Ishikawa (cell line): Measurements from ENCODE around the gene NGB.

Source experiments
- CEBPB ChIP-seq: IDR thresholded peaks from 2 replicates; pipeline ENCODE4 v1.6.1; 2012
- CREB1 ChIP-seq: IDR thresholded peaks from 2 replicates; pipeline ENCODE4 v1.6.1; 2012; ENCODE audit warnings: low read depth
- EGR1 ChIP-seq: IDR thresholded peaks from 2 replicates; pipeline ENCODE4 v1.6.1; 2012
- EP300 ChIP-seq: IDR thresholded peaks from 2 replicates; pipeline ENCODE4 v1.6.1; 2012; ENCODE audit warnings: borderline replicate concordance
- FOXM1 ChIP-seq: IDR thresholded peaks from 2 replicates; pipeline ENCODE4 v1.6.1; 2012; ENCODE audit warnings: low read depth, borderline replicate concordance
- NFIC ChIP-seq: IDR thresholded peaks from 2 replicates; pipeline ENCODE4 v1.6.1; 2012
- RAD21 ChIP-seq: IDR thresholded peaks from 2 replicates; pipeline ENCODE4 v1.6.1; 2012; ENCODE audit warnings: low read depth
- TAF1 ChIP-seq: IDR thresholded peaks from 2 replicates; pipeline ENCODE4 v1.6.1; 2012; ENCODE audit warnings: low read depth, mild to moderate bottlenecking
- TCF12 ChIP-seq: IDR thresholded peaks from 2 replicates; pipeline ENCODE4 v1.6.1; 2012; ENCODE audit warnings: low read depth
- TEAD4 ChIP-seq: IDR thresholded peaks from 2 replicates; pipeline ENCODE4 v1.6.1; 2012
- YY1 ChIP-seq: IDR thresholded peaks from 2 replicates; pipeline ENCODE4 v1.6.1; 2012; ENCODE audit warnings: low read depth
- ZBTB7A ChIP-seq: IDR thresholded peaks from 2 replicates; pipeline ENCODE4 v1.6.1; 2012; ENCODE audit warnings: low read depth
- TF ChIP-seq, protein P1 (sequence below): IDR thresholded peaks from 2 replicates; pipeline ENCODE4 v1.6.1; 2012
- TF ChIP-seq, protein P2 (sequence below): IDR thresholded peaks from 2 replicates; pipeline ENCODE4 v1.6.1; 2012
- TF ChIP-seq, protein P3 (sequence below): IDR thresholded peaks from 2 replicates; pipeline ENCODE4 v1.6.1; 2012; ENCODE audit warnings: low read depth, mild to moderate bottlenecking

Gene NGB, protein sequence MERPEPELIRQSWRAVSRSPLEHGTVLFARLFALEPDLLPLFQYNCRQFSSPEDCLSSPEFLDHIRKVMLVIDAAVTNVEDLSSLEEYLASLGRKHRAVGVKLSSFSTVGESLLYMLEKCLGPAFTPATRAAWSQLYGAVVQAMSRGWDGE

DNA sequence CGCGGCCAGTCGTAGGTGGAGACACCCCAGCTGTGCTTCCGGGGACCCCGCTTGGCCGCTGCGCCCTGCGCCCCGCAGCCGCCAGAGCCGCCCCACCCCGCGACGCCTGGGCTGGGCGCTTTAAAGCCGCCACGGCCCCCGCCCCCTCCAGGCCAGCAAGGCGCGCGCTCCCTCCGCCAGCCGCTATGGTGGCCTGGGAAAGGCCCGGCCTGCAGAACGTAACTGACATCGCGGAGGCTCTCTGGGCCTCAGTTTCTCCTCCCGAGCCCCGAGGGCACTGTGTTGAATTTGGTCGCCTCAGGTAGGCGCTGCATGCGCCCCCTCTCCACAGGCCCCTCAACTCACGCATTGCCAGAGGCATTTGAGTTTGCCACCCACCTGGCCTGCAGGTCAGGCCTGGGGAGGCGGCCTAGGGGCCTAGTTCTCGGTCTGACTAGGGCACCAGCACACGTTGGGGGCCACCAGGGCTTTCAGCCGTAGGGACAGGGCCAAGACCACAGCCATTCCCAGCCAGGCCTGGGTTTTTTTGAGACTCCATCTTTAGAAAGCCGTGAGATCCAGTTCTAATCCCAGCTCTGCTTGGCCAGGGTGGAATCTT lies at the start of gene NGB:
Gene NGB, minus strand, starts transcription at position 94 of the 598 bp plus-strand sequence. CDS start 269 bp downstream, outside the sequence.
- TF ChIP-seq EP300 (no peak), CREB1 (no peak), NFIC (no peak), FOXM1 (no peak), TAF1 (no peak), RAD21 (no peak)
- TF ChIP-seq, protein P1, sequence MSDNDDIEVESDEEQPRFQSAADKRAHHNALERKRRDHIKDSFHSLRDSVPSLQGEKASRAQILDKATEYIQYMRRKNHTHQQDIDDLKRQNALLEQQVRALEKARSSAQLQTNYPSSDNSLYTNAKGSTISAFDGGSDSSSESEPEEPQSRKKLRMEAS = no peak
- TF ChIP-seq, protein P2, sequence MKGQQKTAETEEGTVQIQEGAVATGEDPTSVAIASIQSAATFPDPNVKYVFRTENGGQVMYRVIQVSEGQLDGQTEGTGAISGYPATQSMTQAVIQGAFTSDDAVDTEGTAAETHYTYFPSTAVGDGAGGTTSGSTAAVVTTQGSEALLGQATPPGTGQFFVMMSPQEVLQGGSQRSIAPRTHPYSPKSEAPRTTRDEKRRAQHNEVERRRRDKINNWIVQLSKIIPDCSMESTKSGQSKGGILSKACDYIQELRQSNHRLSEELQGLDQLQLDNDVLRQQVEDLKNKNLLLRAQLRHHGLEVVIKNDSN = no peak

DNA sequence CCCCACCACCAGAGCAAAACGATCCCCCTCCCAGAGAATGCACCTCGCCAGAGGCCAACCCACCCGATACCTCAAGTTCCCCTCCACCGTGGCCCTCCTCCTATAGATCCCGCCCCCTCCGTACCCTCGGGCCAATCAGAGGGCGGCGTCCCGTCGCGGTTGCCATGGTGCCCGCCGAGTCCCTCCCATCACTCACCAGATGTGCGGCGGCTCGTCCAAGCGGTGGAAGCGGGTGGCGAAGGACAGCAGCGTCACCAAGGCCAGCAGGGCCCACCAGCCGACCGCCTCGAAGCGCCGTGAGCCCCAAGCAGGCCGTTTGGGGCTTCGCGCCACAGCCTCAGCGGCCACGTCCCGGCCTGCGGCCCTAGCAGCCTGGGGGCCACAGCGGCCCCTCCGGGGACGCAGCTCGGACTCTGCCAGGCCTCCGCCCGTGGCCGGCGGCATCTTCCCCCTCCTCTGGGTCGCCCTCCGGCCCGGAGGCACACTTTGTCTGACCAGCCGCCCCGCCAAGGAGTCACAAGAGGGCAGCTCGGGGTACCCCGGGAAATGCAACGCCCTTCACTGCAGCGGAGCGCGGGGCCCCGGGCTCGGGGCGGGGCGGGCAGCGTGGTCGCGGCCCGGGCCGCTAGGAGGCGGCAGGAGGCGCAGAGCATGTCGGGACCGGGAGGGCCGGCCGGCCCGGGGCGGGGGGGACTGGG lies 49.4 kb upstream of the NGB start, which contains the start of gene POMT2:
Gene POMT2, minus strand, starts transcription at position 646 of the 698 bp plus-strand sequence. Its CDS starts 202 bp downstream, at position 444.
- TF ChIP-seq CEBPB = peak; percentile 11; the same call in 1 of the 2 replicates
- no peak for TF ChIP-seq TEAD4
- TF ChIP-seq CREB1 = no peak
- TF ChIP-seq ZBTB7A = no peak; the same call in 1 of the 2 replicates
- no peak for TF ChIP-seq TCF12
- no peak for TF ChIP-seq EP300
- no peak for TF ChIP-seq FOXM1
- TF ChIP-seq TAF1 = peak; percentile 49
- TF ChIP-seq EGR1 = no peak
- 0 out of 2 replicates have a peak, but pooled peaks have one; percentile 25 for TF ChIP-seq NFIC

DNA sequence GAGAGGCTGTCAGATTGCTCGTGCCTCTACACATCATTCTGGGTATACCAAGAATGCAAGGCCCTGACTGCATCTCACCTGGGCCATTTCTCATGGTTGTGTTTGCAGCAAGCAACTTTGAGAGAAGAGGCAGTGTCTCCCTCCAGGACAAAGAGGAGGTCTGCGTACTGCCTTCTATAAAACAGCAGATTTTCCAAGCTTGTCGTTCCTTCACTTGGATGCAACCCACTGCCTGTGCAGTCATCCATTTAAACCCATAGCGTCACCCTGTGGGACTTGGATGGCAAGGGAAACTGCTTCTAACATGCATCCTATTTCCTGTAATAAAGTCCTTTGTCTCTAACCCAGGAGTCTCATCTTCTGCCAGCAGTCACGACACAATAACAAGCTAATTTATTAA lies 48.4 kb upstream of the NGB start:
- TF ChIP-seq FOXM1 = no peak
- TF ChIP-seq, protein P2 = no peak

DNA sequence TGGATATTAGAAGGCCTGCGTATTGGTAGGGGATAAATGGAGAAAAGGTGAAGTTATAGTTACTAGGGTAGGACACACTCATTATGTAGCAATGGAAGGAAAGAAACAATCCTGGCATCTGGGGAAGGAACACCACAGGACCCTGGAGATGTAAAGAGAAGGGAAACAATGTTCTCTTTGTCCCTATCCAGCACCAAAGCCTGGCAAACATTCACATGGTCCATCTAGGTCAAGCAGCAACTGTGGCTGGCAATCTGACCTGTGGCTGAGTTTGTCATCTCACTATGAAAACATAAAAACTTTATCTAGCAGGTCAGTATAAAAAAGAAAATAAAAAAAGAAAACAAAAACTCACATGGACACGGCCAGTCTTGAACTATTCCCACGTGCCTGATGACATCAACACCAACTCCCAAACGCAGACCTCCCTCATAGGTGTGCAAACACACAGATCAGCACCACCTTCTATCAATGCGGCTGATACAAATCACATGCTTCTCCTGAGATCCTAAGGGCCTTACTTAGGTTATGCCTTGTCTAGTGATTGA lies 47.1 kb upstream of the NGB start:
- TF ChIP-seq RAD21 (no peak), TAF1 (no peak), NFIC (no peak), YY1 (no peak), EGR1 (no peak), TEAD4 (no peak)
- TF ChIP-seq, protein P3, sequence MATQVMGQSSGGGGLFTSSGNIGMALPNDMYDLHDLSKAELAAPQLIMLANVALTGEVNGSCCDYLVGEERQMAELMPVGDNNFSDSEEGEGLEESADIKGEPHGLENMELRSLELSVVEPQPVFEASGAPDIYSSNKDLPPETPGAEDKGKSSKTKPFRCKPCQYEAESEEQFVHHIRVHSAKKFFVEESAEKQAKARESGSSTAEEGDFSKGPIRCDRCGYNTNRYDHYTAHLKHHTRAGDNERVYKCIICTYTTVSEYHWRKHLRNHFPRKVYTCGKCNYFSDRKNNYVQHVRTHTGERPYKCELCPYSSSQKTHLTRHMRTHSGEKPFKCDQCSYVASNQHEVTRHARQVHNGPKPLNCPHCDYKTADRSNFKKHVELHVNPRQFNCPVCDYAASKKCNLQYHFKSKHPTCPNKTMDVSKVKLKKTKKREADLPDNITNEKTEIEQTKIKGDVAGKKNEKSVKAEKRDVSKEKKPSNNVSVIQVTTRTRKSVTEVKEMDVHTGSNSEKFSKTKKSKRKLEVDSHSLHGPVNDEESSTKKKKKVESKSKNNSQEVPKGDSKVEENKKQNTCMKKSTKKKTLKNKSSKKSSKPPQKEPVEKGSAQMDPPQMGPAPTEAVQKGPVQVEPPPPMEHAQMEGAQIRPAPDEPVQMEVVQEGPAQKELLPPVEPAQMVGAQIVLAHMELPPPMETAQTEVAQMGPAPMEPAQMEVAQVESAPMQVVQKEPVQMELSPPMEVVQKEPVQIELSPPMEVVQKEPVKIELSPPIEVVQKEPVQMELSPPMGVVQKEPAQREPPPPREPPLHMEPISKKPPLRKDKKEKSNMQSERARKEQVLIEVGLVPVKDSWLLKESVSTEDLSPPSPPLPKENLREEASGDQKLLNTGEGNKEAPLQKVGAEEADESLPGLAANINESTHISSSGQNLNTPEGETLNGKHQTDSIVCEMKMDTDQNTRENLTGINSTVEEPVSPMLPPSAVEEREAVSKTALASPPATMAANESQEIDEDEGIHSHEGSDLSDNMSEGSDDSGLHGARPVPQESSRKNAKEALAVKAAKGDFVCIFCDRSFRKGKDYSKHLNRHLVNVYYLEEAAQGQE = no peak
- TF ChIP-seq, protein P1 = no peak

DNA sequence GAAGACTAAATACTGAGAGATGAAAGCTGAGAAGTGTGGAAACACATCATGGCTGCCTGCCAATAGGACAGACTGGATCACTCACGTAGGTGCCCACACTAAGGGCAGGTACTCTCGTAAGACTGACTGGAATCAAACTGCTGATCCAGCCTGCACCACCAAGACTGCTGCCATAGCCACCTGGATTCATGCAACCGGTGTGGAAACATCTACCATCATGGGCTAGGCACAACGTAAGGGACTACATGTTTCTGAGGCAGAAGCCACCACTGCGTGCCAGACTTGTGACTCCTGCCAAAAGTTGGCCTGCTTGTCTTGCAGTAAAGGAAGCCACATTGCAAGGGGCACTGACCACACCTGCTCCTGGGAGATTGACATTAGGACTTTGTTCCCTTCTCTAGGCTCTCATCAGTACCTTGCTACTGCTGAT lies 45.9 kb upstream of the NGB start:
- TF ChIP-seq TCF12 (no peak), RAD21 (no peak), CEBPB (no peak), CREB1 (no peak), YY1 (no peak), EP300 (no peak), TEAD4 (no peak), NFIC (no peak), TAF1 (no peak), EGR1 (no peak), FOXM1 (no peak), ZBTB7A (no peak)
- TF ChIP-seq, protein P3 = no peak
- TF ChIP-seq, protein P2 = no peak
- TF ChIP-seq, protein P1 = no peak
